K562 (cell line): Measurements from ENCODE around the gene MRPL38. TPM values are rescaled to one million over a fixed set of nuclear protein-coding genes. Genes with fewer than 3 reads are reported as not detected.

Source experiments
- HDAC1 ChIP-seq, 2 experiments: fragments of 450-650 bp; IDR thresholded peaks; 2 replicates each; pipeline ENCODE4 v1.6.1; 2016 to 2017; ENCODE audit warnings: inconsistent platforms in 1 of 2, mild to moderate bottlenecking in 1 of 2, moderate library complexity in 1 of 2
- MAFG ChIP-seq: fragments of 450-650 bp; conservative IDR thresholded peaks from 2 replicates; pipeline ENCODE4 v1.6.1; 2016; ENCODE audit warnings: missing genetic modification characterization, missing compliant biosample characterization
- NBN ChIP-seq: fragments of 450-650 bp; IDR thresholded peaks from 2 replicates; pipeline ENCODE4 v1.6.1; 2016; ENCODE audit warnings: low read depth, mild to moderate bottlenecking
- PHF20 ChIP-seq: fragments of 450-650 bp; IDR thresholded peaks from 2 replicates; pipeline ENCODE4 v1.6.1; 2018; ENCODE audit not compliant: partially characterized antibody
- POLR2AphosphoS5 ChIP-seq: IDR thresholded peaks from 2 replicates; pipeline ENCODE4 v1.6.1; 2011; ENCODE audit warnings: mild to moderate bottlenecking, low read depth, low read length, moderate library complexity; ENCODE audit not compliant: control insufficient read depth, insufficient read depth
- SRSF1 ChIP-seq: fragments of 200-400 bp; formaldehyde crosslinking; IDR thresholded peaks from 2 replicates; pipeline ENCODE4 v1.6.1; 2017; ENCODE audit warnings: mild to moderate bottlenecking, low read depth, low read length, moderate library complexity
- TAL1 ChIP-seq: fragments of 450-650 bp; IDR thresholded peaks from 2 replicates; pipeline ENCODE4 v1.6.1; 2016; ENCODE audit warnings: mild to moderate bottlenecking
- TBP ChIP-seq: optimal IDR thresholded peaks from 2 replicates; pipeline ENCODE3; 2011; ENCODE audit warnings: low read depth, low read length, improper control_type of control experiment
- ZBTB7A ChIP-seq: IDR thresholded peaks from 2 replicates; pipeline ENCODE4 v1.6.1; 2011; ENCODE audit warnings: low read depth, mild to moderate bottlenecking, low read length, moderate library complexity, borderline replicate concordance; ENCODE audit not compliant: control insufficient read depth
- ZNF174 ChIP-seq: fragments of 250-450 bp; sonication (Bioruptor Pico); IDR thresholded peaks from 2 replicates; pipeline ENCODE4 v1.4.0; 2020; ENCODE audit warnings: mild to moderate bottlenecking
- ZNF316 ChIP-seq: fragments of 450-650 bp; IDR thresholded peaks from 2 replicates; pipeline ENCODE4 v1.6.1; 2016
- ZNF551 ChIP-seq: fragments of 250-450 bp; sonication (Bioruptor Pico); IDR thresholded peaks from 2 replicates; pipeline ENCODE4 v1.5.0; 2021; ENCODE audit warnings: mild to moderate bottlenecking, moderate library complexity
- polyA plus RNA-seq, 8 experiments: library from polyadenylated mRNA; depleted of rRNA in 4 of 8; stranded (reverse) in 5 of 8; unstranded in 3 of 8; fragments of >200 nt; fragmentation: Nextera tagmentation in 2 of 8; fragmentation: Illumina TruSeq in 1 of 8; extraction: Ambion mirVana in 2 of 8; extraction: Trizol in 1 of 8; gene quantifications; 2 replicates each; pipeline versions ENCODE4 v1.2.1 to v1.2.3, GENCODE V29; 2011 to 2014; ENCODE audit warnings: inconsistent platforms in 1 of 8, missing spikeins in 1 of 8
- total RNA-seq, 7 experiments: library from RNA; depleted of rRNA in 6 of 7; stranded (reverse); fragments of >200 nt in 6 of 7; fragmentation: Illumina TruSeq in 2 of 7; extraction: Trizol in 2 of 7; gene quantifications; 2 replicates each; pipeline versions ENCODE4 v1.2.1 to v1.2.3, GENCODE V29; 2011 to 2021; ENCODE audit warnings: low replicate concordance in 1 of 7
- TF ChIP-seq, protein P1 (sequence below): fragments of 450-650 bp; IDR thresholded peaks from 2 replicates; pipeline ENCODE4 v1.6.1; 2016; ENCODE audit warnings: low read depth
- TF ChIP-seq, protein P2 (sequence below): sonication (generic); formaldehyde crosslinking; IDR thresholded peaks from 2 replicates; pipeline ENCODE4 v1.8.0; 2022; ENCODE audit warnings: mild to moderate bottlenecking, missing genetic modification reagents, borderline replicate concordance
- TF ChIP-seq, protein P3 (sequence below): sonication (generic); formaldehyde crosslinking; IDR thresholded peaks from 2 replicates; pipeline ENCODE4 v1.8.1; 2023; ENCODE audit warnings: mild to moderate bottlenecking, missing genetic modification reagents

The MRPL38 gene
- total and polyA plus RNA-seq, 9 of the 15 experiments (the other 6 are each of a cell fraction or from before 2014, with no cell fraction given), result 4.5 to 154 (median 48.5) TPM

DNA sequence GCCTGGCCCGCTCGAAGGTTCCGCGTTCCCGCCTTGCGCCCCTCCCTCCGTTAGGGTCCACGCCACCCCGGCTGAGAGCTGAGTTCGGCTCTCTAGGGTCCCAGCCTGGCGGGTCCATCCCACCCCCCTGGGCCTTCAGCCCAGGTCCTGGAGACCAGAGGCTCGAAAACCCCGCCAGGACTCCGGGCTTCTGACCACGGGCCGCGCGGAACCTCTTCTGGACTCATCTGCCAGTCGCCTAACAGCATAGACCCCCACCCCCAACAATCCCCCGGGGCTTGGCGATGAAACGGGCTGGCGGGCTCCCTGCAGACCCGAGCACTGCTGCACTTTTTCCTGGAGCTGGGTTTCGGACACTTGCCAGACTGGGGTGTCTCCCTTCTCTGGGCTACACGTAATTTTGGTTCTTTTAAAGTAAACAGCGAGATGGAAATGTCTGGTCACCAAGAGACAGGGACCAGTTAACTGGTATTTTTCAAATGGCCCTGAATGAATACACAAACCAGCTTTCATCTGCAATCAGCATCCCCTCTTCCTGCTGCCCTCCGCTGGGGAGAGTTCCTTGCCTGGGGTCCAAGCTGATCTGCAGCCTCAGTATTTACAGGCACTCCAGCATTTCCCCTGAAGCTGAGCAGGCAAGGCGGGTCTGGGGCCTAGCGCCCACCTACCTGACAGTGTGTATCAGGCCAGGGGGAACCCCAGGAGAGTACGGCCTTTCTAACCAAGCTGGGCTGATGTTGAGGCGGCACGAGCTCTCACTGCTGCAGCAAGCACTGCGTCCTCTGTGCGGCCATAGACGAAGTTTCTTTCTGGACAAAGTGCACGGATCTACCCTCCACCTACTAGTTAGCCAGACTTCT, 7.3 kb downstream of the MRPL38 start (continued):
- TF ChIP-seq, protein P1, sequence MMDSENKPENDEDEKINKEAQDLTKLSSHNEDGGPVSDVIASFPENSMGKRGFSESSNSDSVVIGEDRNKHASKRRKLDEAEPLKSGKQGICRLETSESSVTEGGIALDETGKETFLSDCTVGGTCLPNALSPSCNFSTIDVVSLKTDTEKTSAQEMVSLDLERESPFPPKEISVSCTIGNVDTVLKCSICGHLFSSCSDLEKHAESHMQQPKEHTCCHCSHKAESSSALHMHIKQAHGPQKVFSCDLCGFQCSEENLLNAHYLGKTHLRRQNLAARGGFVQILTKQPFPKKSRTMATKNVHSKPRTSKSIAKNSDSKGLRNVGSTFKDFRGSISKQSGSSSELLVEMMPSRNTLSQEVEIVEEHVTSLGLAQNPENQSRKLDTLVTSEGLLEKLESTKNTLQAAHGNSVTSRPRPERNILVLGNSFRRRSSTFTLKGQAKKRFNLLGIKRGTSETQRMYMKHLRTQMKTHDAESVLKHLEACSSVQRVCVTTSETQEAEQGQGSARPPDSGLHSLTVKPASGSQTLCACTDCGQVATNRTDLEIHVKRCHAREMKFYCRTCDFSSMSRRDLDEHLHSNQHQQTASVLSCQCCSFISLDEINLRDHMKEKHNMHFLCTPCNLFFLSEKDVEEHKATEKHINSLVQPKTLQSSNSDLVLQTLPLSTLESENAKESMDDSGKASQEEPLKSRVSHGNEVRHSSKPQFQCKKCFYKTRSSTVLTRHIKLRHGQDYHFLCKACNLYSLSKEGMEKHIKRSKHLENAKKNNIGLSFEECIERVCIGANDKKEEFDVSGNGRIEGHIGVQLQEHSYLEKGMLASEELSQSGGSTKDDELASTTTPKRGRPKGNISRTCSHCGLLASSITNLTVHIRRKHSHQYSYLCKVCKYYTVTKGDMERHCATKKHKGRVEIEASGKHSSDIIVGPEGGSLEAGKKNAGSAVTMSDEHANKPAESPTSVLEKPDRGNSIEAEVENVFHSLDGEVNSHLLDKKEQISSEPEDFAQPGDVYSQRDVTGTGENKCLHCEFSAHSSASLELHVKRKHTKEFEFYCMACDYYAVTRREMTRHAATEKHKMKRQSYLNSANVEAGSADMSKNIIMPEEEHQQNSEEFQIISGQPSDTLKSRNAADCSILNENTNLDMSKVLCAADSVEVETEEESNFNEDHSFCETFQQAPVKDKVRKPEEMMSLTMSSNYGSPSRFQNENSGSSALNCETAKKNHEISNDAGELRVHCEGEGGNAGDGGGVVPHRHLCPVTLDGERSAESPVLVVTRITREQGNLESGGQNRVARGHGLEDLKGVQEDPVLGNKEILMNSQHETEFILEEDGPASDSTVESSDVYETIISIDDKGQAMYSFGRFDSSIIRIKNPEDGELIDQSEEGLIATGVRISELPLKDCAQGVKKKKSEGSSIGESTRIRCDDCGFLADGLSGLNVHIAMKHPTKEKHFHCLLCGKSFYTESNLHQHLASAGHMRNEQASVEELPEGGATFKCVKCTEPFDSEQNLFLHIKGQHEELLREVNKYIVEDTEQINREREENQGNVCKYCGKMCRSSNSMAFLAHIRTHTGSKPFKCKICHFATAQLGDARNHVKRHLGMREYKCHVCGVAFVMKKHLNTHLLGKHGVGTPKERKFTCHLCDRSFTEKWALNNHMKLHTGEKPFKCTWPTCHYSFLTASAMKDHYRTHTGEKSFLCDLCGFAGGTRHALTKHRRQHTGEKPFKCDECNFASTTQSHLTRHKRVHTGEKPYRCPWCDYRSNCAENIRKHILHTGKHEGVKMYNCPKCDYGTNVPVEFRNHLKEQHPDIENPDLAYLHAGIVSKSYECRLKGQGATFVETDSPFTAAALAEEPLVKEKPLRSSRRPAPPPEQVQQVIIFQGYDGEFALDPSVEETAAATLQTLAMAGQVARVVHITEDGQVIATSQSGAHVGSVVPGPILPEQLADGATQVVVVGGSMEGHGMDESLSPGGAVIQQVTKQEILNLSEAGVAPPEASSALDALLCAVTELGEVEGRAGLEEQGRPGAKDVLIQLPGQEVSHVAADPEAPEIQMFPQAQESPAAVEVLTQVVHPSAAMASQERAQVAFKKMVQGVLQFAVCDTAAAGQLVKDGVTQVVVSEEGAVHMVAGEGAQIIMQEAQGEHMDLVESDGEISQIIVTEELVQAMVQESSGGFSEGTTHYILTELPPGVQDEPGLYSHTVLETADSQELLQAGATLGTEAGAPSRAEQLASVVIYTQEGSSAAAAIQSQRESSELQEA, result no peak
- TF ChIP-seq PHF20, result peak; percentile 15
- TF ChIP-seq ZNF551, result no peak
- TF ChIP-seq ZNF174 (CRISPR knock-in tag), result no peak
- TF ChIP-seq, protein P2, sequence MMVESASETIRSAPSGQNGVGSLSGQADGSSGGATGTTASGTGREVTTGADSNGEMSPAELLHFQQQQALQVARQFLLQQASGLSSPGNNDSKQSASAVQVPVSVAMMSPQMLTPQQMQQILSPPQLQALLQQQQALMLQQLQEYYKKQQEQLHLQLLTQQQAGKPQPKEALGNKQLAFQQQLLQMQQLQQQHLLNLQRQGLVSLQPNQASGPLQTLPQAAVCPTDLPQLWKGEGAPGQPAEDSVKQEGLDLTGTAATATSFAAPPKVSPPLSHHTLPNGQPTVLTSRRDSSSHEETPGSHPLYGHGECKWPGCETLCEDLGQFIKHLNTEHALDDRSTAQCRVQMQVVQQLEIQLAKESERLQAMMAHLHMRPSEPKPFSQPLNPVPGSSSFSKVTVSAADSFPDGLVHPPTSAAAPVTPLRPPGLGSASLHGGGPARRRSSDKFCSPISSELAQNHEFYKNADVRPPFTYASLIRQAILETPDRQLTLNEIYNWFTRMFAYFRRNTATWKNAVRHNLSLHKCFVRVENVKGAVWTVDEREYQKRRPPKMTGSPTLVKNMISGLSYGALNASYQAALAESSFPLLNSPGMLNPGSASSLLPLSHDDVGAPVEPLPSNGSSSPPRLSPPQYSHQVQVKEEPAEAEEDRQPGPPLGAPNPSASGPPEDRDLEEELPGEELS (CRISPR knock-in tag), result no peak
- TF ChIP-seq ZBTB7A, result peak; percentile 7; the same call in 1 of the 2 replicates
- TF ChIP-seq ZNF316, result no peak
- no peak for TF ChIP-seq TBP
- peak; percentile 13; the same call in 1 of the 2 replicates for TF ChIP-seq POLR2AphosphoS5
- TF ChIP-seq, protein P3, sequence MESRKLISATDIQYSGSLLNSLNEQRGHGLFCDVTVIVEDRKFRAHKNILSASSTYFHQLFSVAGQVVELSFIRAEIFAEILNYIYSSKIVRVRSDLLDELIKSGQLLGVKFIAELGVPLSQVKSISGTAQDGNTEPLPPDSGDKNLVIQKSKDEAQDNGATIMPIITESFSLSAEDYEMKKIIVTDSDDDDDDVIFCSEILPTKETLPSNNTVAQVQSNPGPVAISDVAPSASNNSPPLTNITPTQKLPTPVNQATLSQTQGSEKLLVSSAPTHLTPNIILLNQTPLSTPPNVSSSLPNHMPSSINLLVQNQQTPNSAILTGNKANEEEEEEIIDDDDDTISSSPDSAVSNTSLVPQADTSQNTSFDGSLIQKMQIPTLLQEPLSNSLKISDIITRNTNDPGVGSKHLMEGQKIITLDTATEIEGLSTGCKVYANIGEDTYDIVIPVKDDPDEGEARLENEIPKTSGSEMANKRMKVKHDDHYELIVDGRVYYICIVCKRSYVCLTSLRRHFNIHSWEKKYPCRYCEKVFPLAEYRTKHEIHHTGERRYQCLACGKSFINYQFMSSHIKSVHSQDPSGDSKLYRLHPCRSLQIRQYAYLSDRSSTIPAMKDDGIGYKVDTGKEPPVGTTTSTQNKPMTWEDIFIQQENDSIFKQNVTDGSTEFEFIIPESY, result peak; percentile 54
- TF ChIP-seq NBN, result no peak
- no peak for TF ChIP-seq TAL1
- no peak for TF ChIP-seq MAFG (tag)
- TF ChIP-seq HDAC1 (IDR thresholded peaks at IDR 0.05), result no peak
- TF ChIP-seq SRSF1, result 0 out of 2 replicates have a peak, but pooled peaks have one; percentile 30
